Measurements from ENCODE around the gene TTC31.
"Not testable (repeated sequence)": the region's sequence is repeated elsewhere in the genome, so short reads cannot be mapped to it uniquely, and the experiment has no call there.

TTC31 gene

DNA sequence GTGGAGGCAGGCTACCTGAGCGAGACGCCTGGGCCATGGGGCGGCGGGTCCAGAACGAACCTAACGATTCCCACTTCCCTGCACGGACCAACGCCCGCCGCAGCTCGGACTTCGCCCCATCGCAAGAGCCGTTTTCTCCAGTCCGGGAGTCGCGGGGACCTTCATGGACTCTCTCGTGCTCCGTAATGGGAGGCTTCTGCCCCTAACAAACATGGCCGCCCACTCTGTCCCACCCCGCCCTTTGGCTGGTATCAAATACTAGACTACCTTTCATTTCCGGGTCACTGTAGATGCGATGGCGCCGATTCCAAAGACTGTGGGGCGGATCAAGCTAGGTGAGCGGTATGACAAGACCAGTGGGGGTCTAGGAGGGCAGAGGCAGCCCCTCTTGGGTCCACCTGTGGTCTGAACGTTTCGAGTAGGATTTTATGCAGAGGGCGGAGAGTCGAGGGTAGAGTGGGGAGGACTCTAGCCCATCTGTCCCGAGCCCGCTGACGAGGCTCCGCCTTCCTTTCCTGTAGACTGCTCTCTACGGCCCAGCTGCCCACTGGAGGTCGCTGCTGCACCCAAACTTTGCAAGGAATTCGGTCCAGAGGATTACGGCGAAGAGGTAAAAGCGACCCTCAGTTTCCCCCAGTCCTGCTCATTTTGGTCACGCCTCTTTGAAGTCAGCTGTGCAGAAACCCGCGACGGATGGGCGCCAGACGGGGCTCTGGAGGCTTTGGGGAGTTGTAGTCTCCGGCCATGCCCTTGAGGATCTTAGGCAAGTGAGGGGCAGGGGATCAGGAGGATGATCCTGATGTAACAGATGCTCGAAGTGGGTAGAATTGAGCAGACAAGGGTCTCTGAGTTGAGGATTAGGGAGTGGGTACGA is at the start of gene TTC31, which contains the start of gene CCDC142:
Gene TTC31 (plus strand): TSS at position 281 of the 874 bp plus-strand sequence. CDS start 15 bp downstream, at position 296.
Gene CCDC142 (minus strand): TSS at position 198 of the 874 bp plus-strand sequence. CDS start 161 bp downstream, at position 37.
- DNase-seq, result peak; percentile 95

DNA sequence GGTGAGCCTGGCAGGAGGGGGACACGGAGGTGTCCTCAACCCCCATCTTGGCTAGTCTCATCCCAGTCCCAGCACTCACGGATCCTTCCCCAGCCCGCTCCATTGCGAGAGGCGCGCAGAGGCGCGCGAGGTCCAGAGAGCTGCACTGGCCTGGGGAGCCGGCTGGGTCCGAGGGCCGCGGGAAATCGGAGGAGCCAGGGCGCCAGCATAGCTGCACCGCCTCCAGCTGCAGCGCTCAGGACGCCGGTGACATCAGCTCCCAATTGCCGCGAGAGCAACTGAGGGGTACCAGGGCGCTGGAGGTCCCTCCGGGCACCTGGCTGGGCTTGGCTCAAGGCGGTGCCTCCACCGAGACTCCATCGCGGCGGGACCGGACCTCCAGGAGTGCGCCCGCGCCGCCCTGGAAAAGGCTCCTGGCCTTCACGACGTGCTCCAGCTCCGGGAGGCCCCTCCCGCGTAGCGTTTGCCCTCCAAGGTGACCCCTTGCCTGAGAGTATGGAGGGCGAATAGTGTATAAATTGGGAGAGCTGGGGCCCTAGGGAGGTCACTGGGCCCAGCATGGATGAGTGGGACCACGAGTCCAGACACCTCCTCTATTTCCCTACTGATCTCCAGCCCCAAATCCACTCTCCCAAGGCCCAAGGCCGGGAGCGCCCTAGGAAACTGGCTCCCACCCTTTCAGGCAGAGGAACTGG is 46.6 kb upstream of the TTC31 start:
- DNase-seq, result no peak

DNA sequence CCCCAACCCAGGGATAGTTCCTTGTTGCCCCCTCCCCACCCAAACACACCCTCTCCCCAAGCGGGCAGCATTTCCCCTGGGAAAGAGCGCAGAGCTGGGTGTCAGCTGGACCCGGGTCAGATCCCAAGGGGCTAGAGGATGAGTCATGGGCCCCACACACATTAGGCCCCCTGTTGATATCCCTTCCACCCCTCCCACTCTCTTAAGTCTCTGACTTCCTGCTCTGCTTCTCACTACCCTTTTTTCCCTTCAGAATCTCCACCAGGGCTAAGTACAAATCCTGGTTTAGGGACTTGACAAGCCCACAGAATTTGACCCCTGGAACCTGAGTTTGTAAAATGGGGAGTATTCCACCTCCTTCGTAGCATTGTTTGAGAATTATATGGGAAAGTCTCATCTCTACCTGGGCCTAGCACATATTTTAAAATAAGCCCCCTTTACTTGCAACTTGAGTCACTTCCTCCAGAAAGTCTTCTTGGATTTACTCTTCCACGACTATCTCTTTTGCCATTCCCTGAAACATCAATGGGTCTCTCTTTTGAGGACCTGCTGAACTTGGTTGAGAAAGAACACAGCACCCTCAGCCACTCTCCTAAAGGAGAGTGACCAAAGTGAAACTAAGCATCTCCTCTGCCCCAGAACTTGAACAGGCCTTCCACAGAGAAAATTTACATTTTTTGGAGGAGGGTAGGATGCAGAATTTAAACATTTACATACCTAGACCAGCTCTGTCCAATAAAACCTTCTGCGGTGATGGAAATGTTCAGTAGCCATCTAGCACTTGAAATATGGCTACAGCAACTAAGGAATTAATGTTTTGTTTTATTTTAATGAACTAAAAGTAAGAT is 45.8 kb upstream of the TTC31 start:
- no peak for DNase-seq

DNA sequence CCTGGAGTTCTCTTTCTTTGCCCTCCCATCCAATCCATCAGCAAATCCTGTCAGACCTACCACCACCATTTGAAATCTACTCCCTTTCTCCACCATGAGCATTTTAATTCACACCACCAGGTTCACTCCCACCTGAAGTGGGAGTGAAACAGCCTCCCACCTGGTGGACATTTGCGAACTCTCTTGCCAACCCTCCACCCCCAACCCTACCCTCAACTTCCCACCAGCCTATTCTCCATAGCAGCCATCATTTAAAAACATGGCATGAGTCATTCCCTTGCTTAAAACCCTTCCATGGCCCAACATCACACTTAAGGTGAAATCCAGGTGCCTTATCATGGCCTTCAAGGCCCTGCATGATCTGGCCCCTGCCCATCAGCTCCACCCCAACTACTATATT is 44.6 kb upstream of the TTC31 start:
- DNase-seq, result no peak

DNA sequence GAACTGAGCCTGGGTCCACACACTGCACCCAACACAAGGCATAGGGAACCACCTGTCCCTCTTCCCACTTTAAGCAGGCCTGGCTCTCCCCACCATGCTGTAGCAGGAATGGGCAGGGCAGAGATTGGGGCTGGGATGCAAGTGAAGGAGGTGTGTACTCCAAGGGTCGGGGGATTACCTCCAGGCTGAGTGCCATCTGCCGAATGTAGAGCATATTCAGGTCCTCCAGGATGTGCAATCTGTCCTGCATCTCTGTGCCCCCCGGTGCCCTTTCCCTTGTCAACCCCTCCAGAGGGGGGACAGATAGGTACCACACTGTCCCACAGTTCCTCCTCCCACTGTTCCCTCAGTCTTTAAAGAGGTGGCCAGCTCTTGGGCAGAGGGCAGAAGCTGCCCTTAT is 43.5 kb upstream of the TTC31 start:
- DNase-seq, result no peak

DNA sequence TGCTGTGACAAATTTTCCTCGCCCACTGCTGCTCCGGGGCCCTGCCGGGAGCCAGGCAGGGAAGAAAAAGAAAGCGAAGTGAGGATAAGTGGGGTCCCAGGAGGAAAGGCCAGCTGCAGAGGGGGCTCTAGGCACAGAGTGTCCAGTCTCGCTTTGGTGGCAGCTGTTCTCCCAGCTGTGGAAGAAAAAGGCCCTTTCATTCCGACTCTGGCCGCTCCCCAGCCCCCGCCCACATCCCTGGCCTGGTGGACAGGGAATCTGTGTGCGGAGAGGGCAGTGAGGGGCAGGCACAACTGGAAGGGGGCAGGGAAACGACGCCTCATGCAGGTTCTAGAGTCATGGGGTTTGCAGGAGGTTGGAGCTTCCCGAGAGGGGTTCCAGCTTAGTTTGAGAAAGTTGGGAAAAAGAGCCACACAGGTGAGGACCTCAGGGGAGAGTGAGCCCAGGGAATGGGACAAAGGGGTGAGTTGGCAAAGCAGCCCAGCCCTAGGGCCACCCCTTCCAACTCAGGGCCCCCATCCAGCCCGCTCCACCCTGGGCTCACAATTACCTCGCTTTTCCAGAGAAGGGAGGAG is 43.0 kb upstream of the TTC31 start:
- no peak for DNase-seq

DNA sequence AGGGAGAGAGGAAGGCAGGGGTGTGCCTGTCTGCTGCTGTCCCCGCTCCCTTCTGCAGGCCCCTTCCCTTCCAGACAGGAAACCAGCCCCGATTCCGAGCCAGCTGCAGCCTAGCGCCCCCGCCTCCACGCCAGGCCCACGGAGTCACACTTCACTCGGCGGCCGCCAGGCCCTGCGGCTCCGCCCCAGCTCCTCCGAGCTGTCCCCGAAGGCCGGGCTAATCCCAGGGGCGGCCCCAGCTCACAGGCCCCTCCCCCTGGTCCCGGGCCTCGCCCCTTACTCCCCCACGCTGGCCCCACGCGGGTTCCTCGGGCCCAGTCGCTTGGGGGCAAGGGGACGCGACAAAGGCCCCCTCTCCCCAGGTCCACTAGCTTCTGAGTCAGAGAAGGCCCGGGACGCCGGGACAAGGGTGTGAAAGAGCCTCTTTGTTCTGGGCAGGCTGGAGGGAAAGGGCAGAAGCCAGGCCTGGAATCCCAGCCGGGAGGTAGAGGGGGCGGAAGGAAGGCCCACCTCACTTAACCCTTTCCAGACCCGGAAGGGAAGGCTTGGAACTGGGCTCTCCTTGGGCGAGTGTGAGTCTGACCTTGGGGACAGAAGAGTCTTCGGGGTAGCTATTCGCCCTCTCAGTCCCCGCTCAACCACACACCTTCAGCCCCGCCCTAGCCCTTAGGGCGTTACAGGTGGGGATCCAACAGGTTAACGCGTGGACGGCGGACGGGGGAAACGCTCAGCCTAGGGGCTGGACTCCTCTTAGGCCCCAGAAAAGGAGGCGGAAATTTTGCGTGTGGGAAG is 42.3 kb upstream of the TTC31 start:
- DNase-seq, result peak; percentile 47

DNA sequence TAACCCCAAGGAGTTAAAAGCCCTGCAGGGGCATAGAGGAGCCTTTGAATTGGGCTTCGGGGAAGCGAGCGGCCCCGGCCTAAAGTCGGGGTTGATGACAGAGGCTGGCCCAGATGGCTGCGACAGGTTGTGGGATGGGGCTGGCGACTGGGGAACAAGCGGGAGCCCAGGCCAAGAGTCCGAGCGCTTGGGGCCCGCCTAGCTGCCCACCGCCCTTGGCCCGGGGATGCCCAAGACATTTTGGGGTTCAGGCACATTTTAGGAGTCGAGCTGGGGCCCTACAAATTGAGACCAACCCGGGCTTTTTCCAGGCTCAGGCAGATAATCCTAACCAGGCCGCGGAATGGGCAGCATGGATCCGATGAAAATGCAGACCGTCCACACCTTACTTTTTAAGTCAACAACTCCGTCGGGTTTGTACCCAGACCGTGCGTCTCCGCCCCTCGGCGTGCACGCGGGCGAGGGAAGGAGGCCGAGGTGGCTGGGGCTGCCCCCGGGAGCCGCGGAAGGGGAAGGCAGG is 41.7 kb upstream of the TTC31 start:
- DNase-seq, result no peak

DNA sequence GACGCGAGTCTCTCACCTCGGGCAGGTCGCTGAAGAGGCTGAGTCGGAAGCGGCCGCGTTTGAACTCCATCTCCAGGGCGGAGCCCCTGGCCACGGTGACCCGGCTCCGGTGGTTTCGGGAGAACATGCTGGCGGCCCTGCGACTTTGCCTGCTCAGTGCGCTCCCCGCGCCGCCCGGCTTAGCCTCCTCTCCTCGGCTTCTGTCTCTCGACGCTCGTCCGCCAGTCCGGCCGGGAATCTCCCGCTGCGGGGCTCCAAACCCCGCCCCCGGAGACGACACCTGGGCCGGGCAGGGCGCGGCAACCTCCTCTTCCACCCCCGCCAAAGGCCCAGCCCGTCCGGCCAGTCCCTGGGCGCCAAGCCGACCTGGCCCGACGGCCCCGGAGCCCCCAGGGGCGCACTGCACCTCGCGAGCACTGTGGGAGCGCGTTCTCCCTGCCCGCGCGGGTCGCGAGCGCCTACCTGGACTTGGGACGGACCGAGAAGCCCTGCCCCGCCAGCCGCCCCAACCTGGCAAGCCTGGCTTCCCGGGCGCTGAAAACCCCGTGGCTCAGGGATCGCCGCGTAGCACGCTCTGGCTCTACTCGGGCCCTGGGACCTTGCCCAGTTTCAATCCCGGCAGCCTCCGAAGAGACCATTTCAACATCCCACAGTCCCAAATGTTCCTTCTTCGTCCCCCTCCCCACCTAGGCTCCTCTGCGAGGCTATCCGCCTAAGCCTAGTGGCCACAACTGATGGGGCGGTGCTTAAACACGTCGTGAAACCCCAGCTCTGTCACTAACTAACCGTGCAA is 41.0 kb upstream of the TTC31 start, which contains the start of gene RTKN:
Gene RTKN (minus strand): TSS at position 248 of the 793 bp plus-strand sequence. CDS start 121 bp downstream, at position 127.
- DNase-seq, result peak; percentile 46

DNA sequence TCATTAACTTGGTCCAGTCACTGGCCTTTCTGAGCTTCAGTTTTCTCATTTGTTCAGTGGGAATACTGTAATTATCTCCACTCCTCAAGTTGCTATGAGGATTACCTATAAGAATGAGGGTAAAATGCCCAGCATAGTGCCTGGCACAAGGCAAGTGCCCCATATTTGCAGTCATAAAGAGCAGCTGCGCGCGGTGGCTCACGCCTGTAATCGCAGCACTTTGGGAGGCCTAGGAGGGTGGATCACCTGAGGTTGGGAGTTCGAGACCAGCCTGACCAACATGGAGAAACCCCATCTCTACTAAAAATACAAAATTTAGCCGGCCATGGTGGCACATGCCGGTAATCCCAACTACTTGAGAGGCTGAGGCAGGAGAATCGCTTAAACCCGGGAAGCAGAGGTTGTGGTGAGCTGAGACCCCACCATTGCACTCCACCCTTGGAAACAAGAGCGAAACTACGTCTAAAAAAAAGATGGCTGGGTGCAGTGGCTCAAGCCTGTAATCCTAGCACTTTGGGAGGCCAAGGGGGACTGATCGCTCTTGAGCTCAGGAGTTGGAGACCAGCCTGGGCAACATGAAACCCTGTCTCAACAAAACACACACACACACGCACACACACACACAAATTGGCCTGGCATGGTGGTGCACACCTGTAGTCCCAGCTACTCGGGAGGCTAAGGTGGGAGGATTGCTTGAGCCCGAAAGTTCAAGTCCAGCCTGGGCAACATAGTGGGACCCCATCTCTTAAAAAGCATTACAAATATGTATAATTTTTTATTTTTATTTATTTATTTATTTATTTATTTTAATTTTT is 40.2 kb upstream of the TTC31 start:
- not testable (repeated sequence) for DNase-seq

DNA sequence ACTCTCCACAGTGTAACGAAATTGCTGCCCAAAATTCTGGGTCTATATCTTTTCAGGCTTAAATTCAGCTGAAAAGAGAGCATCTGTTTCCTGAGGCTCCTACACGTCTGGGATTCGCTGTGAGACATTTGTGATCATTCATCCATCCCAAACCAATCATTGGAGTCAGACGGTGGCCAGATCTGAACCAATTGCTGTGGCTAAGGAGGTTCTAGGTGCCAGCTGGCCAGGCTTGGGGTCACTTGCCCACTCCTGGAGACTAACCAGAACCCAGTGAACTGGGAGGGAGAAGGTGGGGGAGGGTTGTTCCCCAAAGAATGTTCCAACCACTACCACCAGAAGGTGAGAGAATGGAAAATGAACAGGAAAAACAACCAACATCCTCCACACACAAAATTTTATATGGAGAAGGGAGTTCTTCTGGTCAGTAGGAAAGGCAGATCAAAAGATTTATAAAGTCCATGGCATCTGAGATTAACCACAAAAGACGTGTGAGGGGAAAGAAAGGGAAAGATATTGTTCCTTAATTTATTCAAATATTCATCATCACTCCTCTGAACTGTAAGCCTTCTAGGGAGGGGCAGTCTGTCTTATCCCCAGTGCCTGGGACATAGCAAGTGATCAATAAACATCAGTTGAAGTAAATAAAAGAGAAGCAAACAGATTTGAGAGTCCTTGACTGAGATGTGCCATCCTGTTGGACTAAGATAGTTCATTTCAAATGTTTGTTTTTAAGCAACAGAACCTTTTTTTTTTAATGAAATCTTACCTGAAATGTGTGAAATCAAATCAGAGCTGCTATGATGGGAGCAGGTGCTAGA is 38.2 kb upstream of the TTC31 start:
- DNase-seq, result no peak

DNA sequence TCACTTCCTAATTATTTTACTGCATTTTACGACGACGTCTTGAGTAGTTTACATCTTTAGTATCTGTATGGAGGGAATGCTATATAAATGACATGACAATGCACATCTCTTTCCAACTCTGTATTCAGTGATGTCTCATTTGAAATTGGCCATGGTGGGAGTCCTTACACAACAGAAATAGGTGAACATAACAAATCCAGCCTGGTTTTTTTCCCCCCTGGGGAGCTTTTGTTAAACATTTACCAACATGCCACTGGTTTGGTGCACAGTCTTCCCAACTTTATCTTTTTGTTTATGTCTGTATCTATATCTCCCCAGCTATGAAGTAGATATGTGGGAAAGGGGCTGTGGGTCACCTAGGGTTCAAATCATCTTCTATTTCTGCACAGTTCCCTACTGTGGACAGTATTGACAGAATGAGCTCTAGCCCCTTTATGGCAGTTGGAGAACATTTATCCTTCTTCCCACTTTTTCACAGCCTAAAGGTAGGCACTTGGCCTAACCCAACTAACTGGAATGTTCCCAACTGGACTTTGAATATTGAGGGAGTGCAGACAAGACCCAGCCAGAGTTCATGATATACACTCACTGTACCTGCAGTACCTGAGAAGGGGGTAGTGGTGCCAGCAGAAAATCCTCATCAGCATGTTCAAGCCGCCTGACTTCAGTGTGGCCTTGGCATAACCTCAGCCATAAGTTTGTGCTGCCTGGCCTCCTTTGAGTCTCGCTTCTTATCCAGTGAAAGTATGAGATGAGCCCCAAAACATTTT is 35.5 kb upstream of the TTC31 start:
- no peak for DNase-seq

DNA sequence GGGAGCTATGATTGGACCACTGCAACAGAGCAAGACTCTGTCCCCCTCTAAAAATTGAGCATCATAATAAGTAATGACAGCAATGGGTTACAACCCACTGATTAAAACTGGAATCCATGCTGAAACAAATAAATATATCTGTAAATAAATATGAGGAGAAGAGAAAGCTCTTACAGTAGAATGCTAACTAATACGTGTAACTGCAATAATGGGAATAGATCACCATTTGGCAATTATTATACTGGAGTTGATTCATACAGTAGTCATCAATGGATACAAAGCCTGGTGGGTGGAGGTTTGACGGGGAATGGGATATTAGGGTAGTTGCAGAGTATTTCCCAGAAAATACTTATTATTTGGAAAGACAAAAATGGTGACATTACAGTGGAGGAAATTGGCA is 34.1 kb upstream of the TTC31 start:
- no peak for DNase-seq

DNA sequence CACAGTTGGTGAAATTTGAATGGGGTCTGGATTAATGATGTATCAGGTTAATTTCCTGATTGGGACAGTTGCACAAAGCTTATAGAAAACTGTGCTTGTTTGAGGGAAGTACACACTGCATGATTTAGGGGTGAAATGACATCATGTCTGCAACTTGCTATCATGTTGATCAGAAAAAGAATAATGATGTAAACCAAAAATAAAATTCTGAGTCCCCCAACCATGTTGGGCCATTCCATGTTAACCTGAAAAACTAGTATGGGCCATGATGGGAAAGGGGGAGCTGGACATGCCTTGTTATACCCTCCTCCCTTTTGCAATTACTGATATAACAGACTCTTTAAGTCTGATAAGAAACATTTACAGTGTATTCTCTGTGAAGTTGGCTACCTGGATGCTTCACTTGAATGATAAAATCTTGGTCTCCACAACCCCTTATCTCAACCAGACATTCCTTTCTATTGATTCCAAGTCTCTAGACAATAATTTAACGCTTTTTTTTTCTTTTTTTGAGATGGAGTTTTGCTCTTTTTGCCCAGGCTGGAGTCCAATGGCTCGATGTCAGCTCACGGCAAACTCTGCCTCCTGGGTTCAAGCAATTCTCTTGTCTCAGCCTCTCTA is 32.2 kb upstream of the TTC31 start:
- no peak for DNase-seq

DNA sequence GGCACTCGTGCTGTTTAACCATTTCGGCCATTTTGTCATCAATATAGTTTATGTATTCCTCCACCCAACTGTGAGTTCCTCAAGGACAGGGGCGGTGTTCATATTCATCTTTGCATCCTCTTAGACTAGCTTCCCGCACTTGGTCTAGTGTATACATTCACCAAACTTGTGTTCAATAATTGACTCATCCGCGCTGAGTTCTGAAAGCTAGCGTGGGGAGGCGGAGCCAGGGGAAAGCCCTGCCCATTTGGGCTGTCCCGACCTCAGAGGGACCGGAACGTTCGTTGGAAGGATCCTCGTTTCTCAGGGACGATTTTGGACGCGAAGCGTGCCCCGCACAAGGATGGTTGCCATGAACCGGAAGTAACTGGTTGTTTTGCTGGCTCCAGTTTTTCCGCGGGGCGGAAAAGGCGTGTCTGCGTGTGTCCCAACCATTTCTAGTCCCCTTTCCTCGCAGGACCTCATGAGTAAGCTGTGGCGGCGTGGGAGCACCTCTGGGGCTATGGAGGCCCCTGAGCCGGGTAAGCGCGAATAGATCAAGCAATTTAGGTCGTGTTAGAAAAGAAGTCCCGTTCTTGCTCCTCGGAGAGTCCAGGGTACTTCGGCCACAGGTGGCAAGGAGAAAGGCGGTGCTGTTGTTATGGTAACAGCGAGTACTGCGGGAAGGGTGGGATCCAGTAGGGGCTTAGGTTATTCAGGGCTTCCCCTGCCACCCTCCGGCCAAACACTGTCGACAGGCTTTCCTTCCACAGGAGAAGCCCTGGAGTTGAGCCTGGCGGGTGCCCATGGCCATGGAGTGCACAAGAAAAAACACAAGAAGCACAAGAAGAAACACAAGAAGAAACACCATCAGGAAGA is 28.0 kb upstream of the TTC31 start, which contains the start of gene INO80B:
Gene INO80B (plus strand): TSS at position 434 of the 858 bp plus-strand sequence. CDS start 30 bp downstream, at position 464.
- peak; percentile 99 for DNase-seq

DNA sequence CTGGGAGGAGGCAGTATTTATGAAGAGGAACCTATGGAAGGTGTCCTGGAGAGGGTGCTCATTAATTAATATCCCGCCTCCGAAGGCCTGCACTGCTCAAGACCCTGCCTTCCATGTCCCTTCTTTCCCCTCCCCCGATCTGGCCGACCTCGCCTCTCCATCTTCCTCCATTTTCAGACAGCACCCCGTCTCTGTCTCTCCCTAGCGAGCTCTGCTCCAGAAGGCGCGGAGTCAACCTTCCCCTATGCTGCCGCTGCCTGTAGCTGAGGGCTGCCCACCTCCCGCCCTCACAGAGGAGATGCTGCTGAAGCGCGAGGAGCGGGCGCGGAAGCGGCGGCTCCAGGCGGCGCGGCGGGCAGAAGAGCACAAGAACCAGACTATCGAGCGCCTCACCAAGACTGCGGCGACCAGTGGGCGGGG is 25.7 kb upstream of the TTC31 start:
- DNase-seq, result no peak

All from CD4-positive, alpha-beta T cell treated with Interleukin-10 for 1 hour (primary cell).